Measurements from ENCODE around the gene C13orf46. TPM values are rescaled to one million over a fixed set of nuclear protein-coding genes. Genes with fewer than 3 reads are reported as not detected.

Gene C13orf46
- total RNA-seq, 2 donors from 2014 or later, result 0.24 to 0.44 TPM

- Histone ChIP-seq H3K4me1 (peaks cover 3% of the 10 kb centered on the region), H3K27me3 (no peaks in the 10 kb centered on the region), H3K4me3 (no peak overlapping the region), H3K9me3 (no peaks in the 10 kb centered on the region), H3K9ac (ENCODE audit: low read depth in 2 of 2, low read length in 2 of 2) (no peak overlapping the region), H3K36me3 (no peaks in the 10 kb centered on the region), H3K27ac (no peak overlapping the region)
- intact Hi-C loops (cut with DNase I), result no loop called here
- no peak for DNase-seq
- TF ChIP-seq, protein P1, sequence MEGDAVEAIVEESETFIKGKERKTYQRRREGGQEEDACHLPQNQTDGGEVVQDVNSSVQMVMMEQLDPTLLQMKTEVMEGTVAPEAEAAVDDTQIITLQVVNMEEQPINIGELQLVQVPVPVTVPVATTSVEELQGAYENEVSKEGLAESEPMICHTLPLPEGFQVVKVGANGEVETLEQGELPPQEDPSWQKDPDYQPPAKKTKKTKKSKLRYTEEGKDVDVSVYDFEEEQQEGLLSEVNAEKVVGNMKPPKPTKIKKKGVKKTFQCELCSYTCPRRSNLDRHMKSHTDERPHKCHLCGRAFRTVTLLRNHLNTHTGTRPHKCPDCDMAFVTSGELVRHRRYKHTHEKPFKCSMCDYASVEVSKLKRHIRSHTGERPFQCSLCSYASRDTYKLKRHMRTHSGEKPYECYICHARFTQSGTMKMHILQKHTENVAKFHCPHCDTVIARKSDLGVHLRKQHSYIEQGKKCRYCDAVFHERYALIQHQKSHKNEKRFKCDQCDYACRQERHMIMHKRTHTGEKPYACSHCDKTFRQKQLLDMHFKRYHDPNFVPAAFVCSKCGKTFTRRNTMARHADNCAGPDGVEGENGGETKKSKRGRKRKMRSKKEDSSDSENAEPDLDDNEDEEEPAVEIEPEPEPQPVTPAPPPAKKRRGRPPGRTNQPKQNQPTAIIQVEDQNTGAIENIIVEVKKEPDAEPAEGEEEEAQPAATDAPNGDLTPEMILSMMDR (IDR thresholded peaks at IDR 0.05), result no peak
Observed at GRCh38 chr13:113953561-113953960, 20.3 kb downstream of the C13orf46 start.

DNA sequence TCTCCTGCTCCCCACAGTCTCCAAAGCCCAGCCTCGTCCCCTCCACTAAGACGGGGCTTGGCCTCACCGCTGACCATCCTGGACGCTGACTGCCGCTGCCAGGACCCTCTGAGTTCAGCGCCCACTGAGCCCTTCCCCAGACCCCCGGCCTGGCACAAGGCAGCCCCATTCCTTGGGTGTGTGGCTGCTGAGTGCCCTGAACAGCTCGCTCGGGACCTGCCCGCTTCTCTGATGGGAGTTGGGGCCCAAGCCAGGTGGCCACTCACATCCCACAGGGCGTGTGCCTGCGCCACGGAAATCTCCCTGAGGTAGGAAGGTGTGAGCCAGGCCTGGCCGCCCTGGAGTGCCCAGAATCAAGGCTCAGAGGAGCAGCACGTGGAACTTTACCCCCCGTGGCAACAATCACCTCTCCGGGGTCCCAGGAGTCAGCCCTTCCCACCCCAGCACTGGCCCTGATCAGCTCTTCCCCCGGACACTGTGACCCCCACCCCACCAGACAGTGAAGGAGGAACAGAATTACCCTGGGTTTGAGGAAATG lies 20.8 kb downstream of the C13orf46 start:
- H3K27me3 ChIP-seq, result no peaks in the 10 kb centered on the region
- no peaks in the 10 kb centered on the region for H3K36me3 ChIP-seq
- TF ChIP-seq, protein P1 (IDR thresholded peaks at IDR 0.05), result no peak
- no peak overlapping the region for H3K4me3 ChIP-seq
- intact Hi-C loops (cut with DNase I), result no loop called here
- H3K9me3 ChIP-seq, result no peaks in the 10 kb centered on the region
- no peak overlapping the region for H3K27ac ChIP-seq
- no peak overlapping the region for H3K9ac ChIP-seq (ENCODE audit: low read depth in 2 of 2, low read length in 2 of 2)
- no peak for DNase-seq
- H3K4me1 ChIP-seq, result peaks cover 3% of the 10 kb centered on the region

DNA sequence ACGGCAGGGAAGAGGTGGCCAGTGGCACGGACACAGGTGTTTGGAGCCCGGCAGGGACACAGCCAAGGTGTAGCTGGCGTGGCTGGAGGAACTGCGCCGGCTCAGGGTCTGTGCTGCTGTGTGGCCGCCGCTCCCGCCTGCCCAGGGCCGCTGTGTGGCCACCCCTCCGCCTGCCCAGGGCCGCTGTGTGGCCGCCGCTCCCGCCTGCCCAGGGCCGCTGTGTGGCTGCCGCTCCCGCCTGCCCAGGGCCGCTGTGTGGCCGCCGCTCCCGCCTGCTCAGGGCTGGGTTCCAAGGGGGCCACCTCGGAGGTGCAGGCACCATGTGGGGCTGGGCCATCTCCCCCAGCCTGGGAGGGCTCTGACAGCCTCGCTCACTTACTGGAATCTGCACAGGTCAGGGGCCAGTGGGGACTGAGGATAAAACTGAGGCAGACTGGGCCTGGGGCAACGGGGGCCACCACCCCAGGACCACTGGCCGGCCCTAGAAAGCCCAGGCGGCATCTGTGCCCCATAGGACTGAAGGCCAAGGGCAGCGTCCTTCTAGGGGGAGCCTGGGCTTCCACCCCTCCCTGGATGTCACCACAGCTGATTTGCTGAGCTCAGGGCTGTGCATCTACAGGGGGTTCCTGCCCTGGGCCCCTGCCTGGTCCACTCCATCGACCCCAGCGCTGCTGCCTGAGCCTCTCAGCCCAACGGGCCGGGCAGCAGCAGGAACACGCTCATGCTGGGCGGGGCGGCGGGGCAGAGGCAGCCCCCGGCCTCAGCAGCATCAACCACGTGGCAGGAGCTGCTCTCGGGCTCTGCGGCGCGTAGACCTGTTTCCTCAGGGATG lies 21.5 kb downstream of the C13orf46 start:
- H3K4me3 ChIP-seq, result no peak overlapping the region
- DNase-seq, result no peak
- no peaks in the 10 kb centered on the region for H3K27me3 ChIP-seq
- H3K36me3 ChIP-seq, result no peaks in the 10 kb centered on the region
- H3K4me1 ChIP-seq, result peaks cover 3% of the 10 kb centered on the region
- H3K9ac ChIP-seq (ENCODE audit: low read depth in 2 of 2, low read length in 2 of 2), result no peak overlapping the region
- TF ChIP-seq, protein P1 (IDR thresholded peaks at IDR 0.05), result no peak
- H3K27ac ChIP-seq, result no peak overlapping the region
- intact Hi-C loops (cut with DNase I), result no loop called here
- H3K9me3 ChIP-seq, result no peaks in the 10 kb centered on the region

DNA sequence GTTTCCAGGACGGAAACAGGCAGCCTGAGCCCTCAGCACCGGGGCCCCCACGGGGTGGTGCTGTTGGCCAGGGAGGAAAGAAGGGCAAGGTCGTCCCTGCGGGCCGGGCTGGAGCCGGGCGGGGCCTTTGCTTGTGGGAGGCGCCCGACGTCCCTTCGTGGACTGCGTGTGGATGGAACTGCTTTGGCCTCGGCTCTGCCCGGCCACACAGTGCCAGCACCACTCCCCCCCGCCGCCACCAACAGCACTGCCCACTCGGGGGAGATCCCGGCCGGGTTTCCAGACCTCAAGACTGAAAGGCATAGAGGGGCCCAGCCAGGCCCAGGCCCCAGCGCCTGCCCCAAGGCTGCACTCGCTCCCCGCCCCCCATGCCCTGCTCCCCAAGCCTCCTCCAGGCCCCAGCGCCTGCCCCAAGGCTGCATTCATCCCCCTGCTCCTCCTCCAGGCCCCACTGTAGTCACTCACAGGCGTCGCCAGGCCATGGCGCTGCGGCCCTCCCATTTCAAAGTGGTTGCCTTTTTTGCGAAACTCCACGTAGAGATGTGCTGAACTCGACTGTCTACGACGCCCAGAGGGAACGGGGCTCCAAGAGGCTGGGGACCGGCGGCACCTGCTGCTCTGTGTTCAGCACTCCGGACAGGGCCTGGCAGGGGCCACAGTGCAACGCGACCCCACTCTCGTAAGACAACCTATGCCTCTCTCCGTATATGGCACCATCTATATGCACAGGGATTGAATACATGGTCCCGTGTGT lies 22.5 kb downstream of the C13orf46 start:
- H3K4me3 ChIP-seq, result no peak overlapping the region
- H3K4me1 ChIP-seq, result peaks cover 3% of the 10 kb centered on the region
- H3K9me3 ChIP-seq, result no peaks in the 10 kb centered on the region
- no peaks in the 10 kb centered on the region for H3K27me3 ChIP-seq
- no peak overlapping the region for H3K27ac ChIP-seq
- intact Hi-C loops (cut with DNase I), result loop anchor here (1.0 kb wide), 1 partner anchor 275 kb away; no protein-coding TSS in a partner anchor
- TF ChIP-seq, protein P1 (IDR thresholded peaks at IDR 0.05), result peak; percentile 63
- DNase-seq, result peak; percentile 85
- no peak overlapping the region for H3K9ac ChIP-seq (ENCODE audit: low read depth in 2 of 2, low read length in 2 of 2)
- no peaks in the 10 kb centered on the region for H3K36me3 ChIP-seq

GRCh38 chr13:113950451-113951245 lies 23.2 kb downstream of the C13orf46 start:
- Histone ChIP-seq H3K9me3 (no peaks in the 10 kb centered on the region), H3K4me3 (no peak overlapping the region), H3K27me3 (no peaks in the 10 kb centered on the region), H3K9ac (ENCODE audit: low read depth in 2 of 2, low read length in 2 of 2) (no peak overlapping the region), H3K4me1 (peaks cover 3% of the 10 kb centered on the region), H3K36me3 (no peaks in the 10 kb centered on the region), H3K27ac (no peak overlapping the region)
- TF ChIP-seq, protein P1 (IDR thresholded peaks at IDR 0.05), result no peak
- DNase-seq, result no peak
- intact Hi-C loops (cut with DNase I), result loop anchor here (1.0 kb wide), 1 partner anchor 276 kb away; no protein-coding TSS in a partner anchor

All from colonic mucosa (tissue), 4 donors.